Ectodermal cell (in vitro differentiated cells): ENCODE results near the gene ADPRM.

Source experiments
- H3K27ac ChIP-seq: 2 replicates; pipeline ENCODE4 v1.7.0; 2013; ENCODE audit warnings: mild to moderate bottlenecking, low read depth, low read length; ENCODE audit not compliant: insufficient read depth, poor library complexity, severe bottlenecking
- H3K27me3 ChIP-seq: 2 replicates; pipeline ENCODE4 v1.7.0; 2013; ENCODE audit warnings: mild to moderate bottlenecking, low read length; ENCODE audit not compliant: insufficient read depth, control insufficient read depth, poor library complexity, severe bottlenecking
- H3K36me3 ChIP-seq: one replicate; pipeline ENCODE4 v1.7.0; 2013; ENCODE audit warnings: low read length; ENCODE audit not compliant: control insufficient read depth, insufficient read depth
- H3K4me1 ChIP-seq: one replicate; pipeline ENCODE4 v1.7.0; 2013; ENCODE audit warnings: low read length; ENCODE audit not compliant: control insufficient read depth, insufficient read depth
- H3K4me3 ChIP-seq: 2 replicates; pipeline ENCODE4 v1.7.0; 2013; ENCODE audit warnings: low read depth, low read length, control low read depth; ENCODE audit not compliant: insufficient read depth
- H3K9me3 ChIP-seq: 2 replicates; pipeline ENCODE4 v1.7.0; 2013; ENCODE audit warnings: mild to moderate bottlenecking, low read length, moderate library complexity; ENCODE audit not compliant: control insufficient read depth
- WGBS, 2 experiments: methylation state at CpG; one replicate each; pipeline ENCODE4 v1.1.7; 2013; ENCODE audit warnings: missing lambda C conversion rate in 2 of 2; 5-methylcytosine and 5-hydroxymethylcytosine counted together

The ADPRM gene

DNA sequence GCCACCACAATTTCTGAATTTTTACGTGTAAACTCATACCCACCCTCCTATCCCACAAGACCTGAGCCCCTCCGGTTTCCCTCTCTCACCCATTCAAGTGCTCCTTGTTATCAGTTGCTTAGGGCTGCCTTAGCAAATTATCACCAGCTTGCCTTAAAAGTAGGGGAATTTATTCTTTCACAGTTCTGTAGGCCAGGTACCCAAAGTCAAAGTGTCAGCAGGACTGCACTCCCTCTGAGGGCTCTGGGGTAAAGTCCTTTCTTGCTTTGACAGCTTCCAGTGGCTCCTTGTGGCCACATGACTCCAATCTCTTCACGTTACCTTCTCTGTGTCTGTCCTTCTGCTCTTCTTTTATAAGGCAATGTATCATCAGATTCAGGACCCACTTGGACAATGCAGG is 40.3 kb downstream of the ADPRM start:
- no peaks in the 10 kb centered on the region for H3K9me3 ChIP-seq
- H3K4me3 ChIP-seq, result no peak overlapping the region
- H3K27me3 ChIP-seq, result no peaks in the 10 kb centered on the region
- WGBS, 2 experiments, result 91 to 95% methylated on average over 3 of the region's 3 CpGs
- H3K36me3 ChIP-seq, result no peaks in the 10 kb centered on the region
- no peak overlapping the region for H3K27ac ChIP-seq
- H3K4me1 ChIP-seq, result no peaks in the 10 kb centered on the region

DNA sequence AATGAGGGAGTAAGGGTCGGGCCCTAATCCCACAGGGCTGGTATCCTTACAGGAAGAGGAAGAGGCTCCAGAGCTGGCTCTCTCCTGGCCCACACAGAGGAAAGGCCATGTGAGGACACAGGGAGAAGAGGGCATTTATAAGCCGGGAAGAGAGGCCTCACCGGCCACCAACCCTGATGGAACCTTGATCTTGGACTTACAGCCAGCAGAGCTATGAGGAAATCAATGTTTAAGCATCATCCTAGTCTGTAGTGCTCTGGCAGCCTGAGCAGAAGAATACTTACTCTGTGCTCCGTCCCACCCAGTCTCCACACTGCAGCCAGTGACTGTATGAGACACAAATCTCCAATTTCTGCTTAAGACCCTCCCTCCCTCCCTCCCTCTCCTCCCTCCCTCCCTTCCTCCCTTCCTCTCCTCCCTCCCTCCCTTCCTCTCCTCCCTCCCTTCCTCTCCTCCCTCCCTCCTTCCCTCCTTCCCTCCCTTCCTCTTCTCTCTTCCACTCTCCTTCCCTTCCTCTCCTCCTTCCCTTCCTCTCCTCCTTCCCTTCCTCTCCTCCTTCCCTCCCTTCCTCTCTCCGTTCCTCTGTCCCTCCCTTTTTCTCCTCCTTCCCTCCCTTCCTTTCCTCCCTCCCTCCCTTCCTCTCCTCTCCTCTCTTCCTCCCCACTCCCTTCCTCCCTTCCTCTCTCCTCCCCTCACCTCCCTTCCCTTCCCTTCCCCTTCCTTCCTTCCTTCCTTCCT is 41.3 kb downstream of the ADPRM start:
- no peaks in the 10 kb centered on the region for H3K36me3 ChIP-seq
- no peak overlapping the region for H3K27ac ChIP-seq
- H3K27me3 ChIP-seq, result no peaks in the 10 kb centered on the region
- H3K4me3 ChIP-seq, result no peak overlapping the region
- no peaks in the 10 kb centered on the region for H3K4me1 ChIP-seq
- 79 to 81% methylated on average over 5 of the region's 5 CpGs for WGBS, 2 experiments
- H3K9me3 ChIP-seq, result no peaks in the 10 kb centered on the region

GRCh38 chr17:10739386-10739785 is 42.0 kb downstream of the ADPRM start:
- WGBS, 2 experiments, result 87 to 88% methylated on average over 5 of the region's 5 CpGs
- Histone ChIP-seq H3K27ac (no peak overlapping the region), H3K27me3 (no peaks in the 10 kb centered on the region)

GRCh38 chr17:10741416-10742135 is 44.2 kb downstream of the ADPRM start:
- no peaks in the 10 kb centered on the region for H3K27me3 ChIP-seq
- no peak overlapping the region for H3K27ac ChIP-seq
- H3K9me3 ChIP-seq, result no peaks in the 10 kb centered on the region
- H3K4me1 ChIP-seq, result no peaks in the 10 kb centered on the region
- H3K4me3 ChIP-seq, result no peak overlapping the region
- H3K36me3 ChIP-seq, result no peaks in the 10 kb centered on the region
- 92 to 93% methylated on average over 10 of the region's 10 CpGs for WGBS, 2 experiments

More at GRCh38 chr17:10739386-10739785, 42.0 kb downstream of the ADPRM start:
- H3K4me3 ChIP-seq, result no peak overlapping the region
- no peaks in the 10 kb centered on the region for H3K9me3 ChIP-seq
- H3K36me3 ChIP-seq, result no peaks in the 10 kb centered on the region
- H3K4me1 ChIP-seq, result no peaks in the 10 kb centered on the region

DNA sequence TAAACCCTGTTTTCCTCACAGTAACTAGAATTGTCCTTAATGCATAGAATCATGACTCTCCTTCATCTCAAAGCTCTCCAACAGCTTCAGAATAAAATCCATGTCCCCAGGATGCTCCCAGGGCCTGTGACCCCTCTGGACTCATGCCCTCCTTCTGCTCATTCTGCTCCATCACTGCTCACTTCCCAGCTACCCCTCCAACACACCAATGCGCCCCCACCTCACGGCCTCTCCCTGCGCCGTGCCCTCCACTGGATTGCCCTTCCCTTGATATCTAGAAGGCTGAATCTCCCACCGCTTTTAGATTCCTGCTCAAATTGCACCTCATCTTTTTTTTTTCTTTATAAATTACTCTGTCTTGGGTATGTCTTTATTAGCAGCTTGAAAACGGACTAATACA is 45.0 kb downstream of the ADPRM start:
- H3K9me3 ChIP-seq, result no peaks in the 10 kb centered on the region
- no peaks in the 10 kb centered on the region for H3K36me3 ChIP-seq
- H3K27me3 ChIP-seq, result no peaks in the 10 kb centered on the region
- 90% methylated on average over 6 of the region's 6 CpGs for WGBS, 2 experiments
- H3K27ac ChIP-seq, result no peak overlapping the region
- H3K4me1 ChIP-seq, result no peaks in the 10 kb centered on the region
- H3K4me3 ChIP-seq, result no peak overlapping the region

GRCh38 chr17:10743316-10744009 is 46.1 kb downstream of the ADPRM start:
- Histone ChIP-seq H3K9me3 (no peaks in the 10 kb centered on the region), H3K27me3 (no peaks in the 10 kb centered on the region), H3K36me3 (no peaks in the 10 kb centered on the region), H3K4me3 (no peak overlapping the region), H3K27ac (no peak overlapping the region), H3K4me1 (no peaks in the 10 kb centered on the region)
- 90 to 97% methylated on average over 7 to 8 of the region's 8 CpGs for WGBS, 2 experiments

DNA sequence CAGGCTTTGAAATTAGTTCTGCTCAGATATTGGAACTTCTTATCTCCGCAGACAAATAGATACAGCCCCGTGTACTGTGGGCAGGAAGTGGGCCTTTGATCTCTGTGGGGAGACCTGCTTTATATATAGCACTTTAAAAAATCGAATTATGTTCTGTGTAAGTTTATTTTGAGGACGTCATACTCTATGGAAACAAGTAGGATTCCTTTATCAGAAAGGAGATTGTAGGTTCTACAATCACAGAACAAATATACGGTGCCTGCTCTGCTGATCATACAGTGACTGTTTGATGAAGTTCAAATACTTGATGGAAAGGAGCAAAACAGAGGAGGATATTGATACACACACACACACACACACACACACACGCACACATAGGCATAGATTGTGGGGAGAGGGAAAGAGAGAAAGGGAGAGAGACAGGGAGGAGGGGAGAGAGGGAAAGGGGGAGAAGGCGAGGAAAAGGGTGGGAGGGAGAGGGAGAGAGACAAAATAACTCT is 47.2 kb downstream of the ADPRM start:
- Histone ChIP-seq H3K27me3 (no peaks in the 10 kb centered on the region), H3K9me3 (no peaks in the 10 kb centered on the region), H3K27ac (no peak overlapping the region), H3K4me3 (no peak overlapping the region), H3K4me1 (no peaks in the 10 kb centered on the region), H3K36me3 (no peaks in the 10 kb centered on the region)
- 89% methylated on average over 5 to 6 of the region's 7 CpGs for WGBS, 2 experiments

DNA sequence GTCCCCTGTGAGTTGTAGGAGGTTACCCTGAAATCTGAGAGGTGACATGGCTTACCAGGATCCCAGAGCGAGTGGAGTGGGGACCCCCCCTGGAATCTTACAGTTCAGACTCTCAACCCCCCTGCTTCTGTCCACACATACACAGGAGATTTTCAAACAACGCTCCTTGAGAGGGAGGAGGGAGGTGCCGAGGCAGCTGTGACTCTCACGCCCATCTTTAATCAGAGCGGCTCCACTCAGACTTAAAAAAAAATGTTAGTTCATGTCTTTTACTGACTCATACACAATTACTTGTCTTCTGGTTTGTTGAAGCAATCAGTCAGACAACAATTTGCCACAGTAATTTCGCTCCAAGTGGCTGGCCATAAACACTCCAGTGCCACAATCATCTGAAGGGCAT is 47.8 kb downstream of the ADPRM start:
- H3K4me3 ChIP-seq, result no peak overlapping the region

GRCh38 chr17:10748531-10749181 is 51.3 kb downstream of the ADPRM start:
- WGBS, 2 experiments, result 73% methylated on average over 9 of the region's 9 CpGs
- no peaks in the 10 kb centered on the region for H3K36me3 ChIP-seq
- H3K4me3 ChIP-seq, result no peak overlapping the region
- H3K9me3 ChIP-seq, result no peaks in the 10 kb centered on the region
- no peak overlapping the region for H3K27ac ChIP-seq
- no peaks in the 10 kb centered on the region for H3K4me1 ChIP-seq
- H3K27me3 ChIP-seq, result no peaks in the 10 kb centered on the region

More for the DNA sequence above, 47.8 kb downstream of the ADPRM start:
- Histone ChIP-seq H3K36me3 (no peaks in the 10 kb centered on the region), H3K9me3 (no peaks in the 10 kb centered on the region), H3K27ac (no peak overlapping the region), H3K27me3 (no peaks in the 10 kb centered on the region), H3K4me1 (no peaks in the 10 kb centered on the region)
- WGBS, 2 experiments, result 71 to 86% methylated on average over 5 to 6 of the region's 6 CpGs
